HG03457 (cell line): ENCODE measurements around the gene S100A8.
"Not testable (repeated sequence)": the region's sequence is repeated elsewhere in the genome, so short reads cannot be mapped to it uniquely, and the experiment has no call there.

Experiments used
- ATAC-seq: cut with Tn5 transposase; IDR thresholded peaks from one replicate; pipeline ENCODE4 v1.9.1; 2021; ENCODE audit warnings: moderate number of reproducible peaks; ENCODE audit not compliant: unreplicated experiment

The S100A8 gene

DNA sequence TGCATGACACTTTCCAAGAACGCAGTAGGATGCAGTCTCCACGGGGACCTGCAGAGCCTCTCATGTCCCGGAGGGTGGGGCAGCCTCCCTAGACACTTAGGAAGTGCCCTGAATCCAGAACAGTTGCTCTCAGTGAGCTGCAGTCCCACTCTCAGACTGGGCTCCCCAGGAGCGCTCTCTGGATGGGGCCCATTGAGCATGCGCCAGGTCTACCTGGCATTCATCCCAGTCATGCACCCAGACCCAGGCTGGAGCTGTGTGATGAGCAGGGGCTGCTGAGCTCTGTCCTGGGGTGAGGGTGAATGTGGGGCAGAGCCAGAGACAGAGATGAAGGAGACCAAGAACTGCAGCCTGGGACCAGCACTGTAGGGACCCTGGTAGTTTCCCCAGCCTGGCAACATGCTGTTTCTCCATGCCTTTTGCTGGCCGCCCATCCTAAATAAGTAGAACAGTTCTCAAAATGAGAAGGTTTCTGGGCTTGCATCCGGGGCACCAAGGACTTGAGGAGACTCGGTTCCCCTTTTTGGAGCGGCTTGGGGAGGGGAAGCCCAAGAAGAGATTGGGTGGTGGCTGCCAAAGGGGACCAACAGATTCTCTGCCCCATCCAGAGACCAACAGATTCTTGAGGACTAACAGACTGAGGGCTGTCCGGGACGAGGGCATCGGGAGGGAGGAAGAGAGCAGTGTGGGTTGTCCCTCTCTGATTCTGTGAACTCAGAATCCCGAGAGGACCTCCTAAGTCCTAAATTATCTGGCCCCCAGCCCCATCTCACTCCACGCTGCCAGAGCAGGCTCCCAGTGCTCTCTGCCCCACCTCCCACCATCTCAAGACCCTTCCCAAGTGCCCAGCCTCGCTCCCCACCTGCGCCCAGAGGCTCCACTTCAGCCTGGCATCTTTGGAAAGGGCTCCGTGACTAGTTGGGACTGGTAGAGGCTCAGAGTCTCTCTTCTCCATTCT, 41.2 kb downstream of the S100A8 start:
- no peak for ATAC-seq

DNA sequence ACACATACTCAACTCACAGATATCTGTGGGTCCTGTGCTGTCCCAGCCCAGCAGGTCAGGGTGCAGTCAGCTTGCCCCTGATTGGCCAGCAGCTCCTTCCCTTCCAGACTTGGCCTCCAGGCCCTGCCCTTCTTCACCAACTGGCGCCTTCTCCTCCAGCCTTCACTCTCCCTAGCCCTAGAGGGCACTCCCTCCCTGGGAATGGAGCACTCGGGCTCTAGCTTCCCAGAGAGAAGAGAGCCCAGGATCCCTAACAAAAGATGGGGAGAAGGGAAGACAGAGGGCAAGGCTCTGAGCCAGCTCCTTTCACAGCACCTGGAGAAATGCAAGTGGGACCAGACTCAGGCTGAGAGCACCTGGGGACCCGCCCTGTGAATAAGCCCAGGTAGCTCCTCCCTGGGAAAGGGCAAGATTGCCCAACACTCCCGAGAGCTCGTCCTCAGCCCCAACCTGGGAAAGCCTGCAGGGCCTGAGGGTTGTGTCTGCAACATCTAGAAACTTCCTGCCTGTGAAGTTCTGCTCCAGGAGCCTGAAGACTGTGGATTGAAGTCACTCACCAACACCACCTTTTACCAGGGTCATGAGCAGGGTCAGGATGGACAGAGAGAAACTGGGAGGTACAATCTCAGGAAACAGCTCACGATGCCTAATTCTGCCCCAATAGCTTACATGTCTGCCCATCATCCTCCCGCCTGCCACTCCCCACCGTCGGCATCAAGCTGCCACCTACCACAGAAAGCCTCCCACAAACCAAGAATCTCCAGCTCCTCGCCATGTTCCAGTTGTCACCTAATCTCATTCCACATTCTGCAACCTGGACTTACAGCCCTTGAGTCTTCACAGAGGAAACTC, 42.1 kb downstream of the S100A8 start, which contains the start of gene PGLYRP4:
PGLYRP4 (minus strand) TSS at position 331 of the 852 bp plus-strand sequence. CDS start 909 bp downstream, outside the sequence.
- no peak for ATAC-seq

DNA sequence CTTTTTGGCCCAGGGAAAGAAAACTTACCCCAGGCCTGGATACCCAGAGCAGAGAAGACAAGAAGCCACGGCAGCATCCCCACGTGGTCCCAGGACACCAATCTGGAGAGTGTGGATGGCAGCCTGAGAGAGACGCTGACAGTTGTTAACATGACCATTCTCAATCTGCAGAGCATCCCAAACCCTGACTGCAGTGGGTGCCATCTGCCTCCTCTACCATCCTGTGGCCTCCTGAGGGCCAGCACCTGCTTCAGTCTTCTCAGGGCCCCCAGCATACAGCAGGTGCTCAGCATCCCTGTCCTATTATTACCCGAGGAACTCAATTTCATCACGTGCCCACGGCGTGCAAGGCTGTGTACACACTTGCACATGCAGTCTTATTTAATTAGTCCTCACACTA, 43.0 kb downstream of the S100A8 start:
- no peak for ATAC-seq

DNA sequence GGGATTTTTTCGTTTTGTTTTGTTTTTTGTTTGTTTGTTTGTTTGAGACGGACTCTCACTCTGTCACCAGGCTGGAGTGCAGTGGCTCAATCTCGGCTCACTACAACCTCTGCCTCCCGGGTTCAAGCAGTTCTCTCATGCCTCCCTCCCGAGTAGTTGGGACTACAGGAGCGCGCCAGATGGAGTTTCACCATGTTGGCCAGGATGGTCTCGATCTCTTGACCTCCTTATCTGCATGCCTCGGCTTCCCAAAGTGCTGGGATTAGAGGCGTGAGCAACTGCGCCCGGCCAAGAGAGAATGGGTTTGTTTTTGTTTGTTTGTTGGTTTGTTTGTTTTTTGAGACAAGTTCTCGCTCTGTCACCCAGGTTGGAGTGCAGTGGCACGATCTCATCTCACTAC, 43.8 kb downstream of the S100A8 start:
- ATAC-seq = not testable (repeated sequence)

DNA sequence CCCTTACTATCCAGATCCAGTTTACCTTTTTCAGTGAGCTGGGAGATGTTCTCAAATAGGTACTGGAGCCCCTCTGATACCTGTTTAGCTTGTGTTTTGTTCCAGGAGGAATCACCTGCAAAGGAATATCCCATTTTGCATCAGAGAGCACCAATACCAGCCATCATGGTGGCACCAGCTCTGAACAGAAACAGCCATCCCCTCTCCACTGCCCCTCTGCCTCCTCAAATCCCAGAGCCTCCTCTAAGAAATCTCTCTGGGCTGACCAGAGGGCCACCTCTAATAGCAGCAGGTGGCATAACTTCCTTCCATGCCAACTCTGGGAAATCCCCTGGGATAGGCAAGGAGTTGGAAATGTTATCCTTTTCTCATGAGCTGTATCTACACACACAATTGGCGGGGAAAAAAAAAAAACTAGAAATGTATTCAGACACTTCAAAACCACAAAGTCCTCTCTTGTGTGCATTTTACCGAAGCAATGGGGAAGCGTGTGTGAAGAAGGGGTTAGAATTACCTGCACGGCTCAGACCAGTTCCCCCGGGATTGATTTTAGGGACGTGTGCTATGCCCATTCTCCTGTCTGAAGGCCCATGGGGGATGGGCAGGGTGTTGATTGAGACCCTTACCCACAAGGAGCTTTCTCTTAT, 44.7 kb downstream of the S100A8 start:
- ATAC-seq = no peak

DNA sequence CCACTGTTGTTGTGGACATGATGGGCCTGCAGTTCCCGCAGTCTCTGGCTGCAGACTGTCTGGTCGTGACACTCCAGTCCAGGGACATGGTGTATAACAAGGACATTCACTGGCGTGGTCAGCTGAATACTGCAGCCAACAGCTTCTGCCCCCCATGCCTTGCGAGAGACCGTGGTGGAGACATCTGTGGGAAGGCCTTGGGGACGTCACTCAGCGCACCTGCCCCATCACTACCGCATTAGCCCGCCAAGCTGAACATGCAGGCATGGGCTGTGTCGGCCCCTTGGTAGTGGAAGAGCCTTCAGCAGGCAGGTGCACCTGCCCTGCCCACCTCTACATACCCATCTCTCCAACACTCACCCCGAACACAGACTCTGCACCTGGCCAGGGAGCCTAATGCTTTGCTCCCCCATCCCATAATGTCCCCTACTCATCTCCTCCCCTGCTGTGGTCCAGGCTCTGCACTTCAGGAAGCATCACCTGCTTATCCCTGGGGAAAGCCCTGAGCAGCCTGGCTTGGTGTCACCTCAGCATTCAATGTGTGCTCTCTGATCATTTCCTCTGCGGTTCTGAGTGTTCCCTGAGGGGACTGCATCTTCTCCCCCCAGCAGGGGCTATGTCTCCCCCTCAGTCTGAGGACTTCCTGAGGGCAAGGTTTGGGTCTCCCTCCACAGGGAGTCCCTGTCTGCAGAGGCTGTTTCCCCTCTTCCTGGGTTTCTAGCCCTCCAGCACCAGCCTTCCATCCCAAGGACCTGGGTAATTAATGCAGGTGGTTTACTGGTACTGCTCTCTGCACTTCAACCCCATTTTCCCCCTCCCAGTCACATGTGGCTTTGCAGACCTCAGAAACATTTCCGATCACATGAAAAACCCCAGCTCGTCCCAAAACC, 45.4 kb downstream of the S100A8 start:
- no peak for ATAC-seq

DNA sequence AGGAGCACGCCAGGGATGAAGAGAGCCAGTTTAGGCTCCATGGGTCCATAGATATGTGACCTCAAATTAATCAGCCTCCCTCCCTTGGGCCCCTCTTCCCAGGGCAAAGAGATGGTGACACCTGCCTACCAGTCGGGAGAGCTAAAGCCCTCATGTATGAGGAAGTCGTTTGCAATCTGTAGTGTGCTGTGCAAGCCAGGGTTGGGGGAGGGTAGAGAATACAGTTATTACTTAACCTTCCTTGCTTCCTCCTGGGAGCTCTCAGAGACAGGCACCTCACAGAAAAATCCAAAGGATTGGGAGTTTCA, 46.2 kb downstream of the S100A8 start:
- ATAC-seq = no peak

DNA sequence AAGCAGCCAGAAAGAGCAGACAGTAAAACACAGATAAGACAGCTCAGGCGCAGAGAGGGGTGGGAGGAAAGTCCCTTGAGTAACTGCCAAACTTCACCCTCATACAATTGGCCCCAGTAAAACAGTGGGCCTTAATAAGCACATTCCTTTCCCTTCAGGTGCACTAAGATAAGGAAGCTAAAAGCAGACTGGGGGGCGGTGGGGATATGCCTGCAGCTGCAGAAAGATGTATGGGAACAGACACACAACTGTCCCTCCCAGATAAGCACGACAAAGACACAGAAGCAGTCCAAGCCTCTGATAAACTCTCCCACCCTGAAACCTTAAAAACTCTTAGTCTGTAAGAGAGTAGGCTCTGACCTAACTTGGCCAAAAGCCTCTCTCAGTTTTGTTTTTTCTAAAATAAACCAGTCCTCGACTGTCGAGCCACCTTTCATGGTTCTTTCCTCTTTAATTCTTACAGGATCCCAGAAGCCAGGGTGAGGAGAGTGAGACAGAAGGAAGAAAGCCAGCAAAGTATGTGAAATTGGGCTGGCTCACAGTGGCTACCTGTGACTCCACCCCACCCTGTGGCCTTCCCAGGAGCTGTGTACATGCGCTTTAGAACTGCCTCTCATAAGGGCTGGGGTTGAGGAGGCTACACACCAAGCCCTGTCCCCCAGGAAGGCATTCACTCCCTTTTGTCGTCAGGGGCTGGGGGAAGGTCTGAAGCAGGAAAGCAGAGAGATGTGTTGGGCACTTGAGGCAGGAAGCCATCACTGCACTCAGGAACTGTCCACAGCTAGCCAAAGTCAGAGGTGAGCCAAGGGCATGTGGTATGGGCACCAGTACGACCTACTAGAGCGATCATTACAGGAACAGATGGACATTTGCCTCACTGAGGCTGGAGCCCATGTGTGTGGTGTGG, 46.8 kb downstream of the S100A8 start:
- ATAC-seq = no peak

DNA sequence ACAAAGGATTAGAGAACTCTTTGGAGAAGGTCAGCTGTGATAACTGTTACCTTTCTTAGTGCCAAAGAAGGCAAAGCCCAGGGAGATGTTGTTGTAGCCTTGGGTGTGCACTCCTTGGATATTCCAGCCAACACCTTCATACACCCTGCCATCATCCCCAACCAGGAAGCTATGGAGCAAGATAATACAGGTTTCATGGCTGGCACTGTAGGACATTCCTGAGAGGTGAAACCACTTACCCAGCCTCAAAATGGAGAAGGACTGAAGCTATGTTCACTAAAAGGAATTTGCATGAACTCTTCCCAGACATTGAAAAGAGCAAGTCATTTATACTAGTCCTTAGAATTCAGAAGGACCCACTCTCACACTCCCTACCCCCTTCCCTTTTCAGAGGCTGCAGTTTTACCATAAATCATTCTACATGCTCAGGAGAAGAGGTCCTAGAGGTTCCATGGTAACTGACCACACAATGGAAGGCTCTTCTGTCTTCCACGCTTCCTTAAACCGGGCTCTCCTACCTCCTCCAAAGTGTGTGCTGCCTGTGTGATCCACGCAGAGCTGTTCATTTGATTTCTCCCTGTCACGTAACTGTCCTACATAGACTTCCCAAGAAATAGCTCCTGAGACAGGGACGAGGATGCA, 47.7 kb downstream of the S100A8 start:
- no peak for ATAC-seq

DNA sequence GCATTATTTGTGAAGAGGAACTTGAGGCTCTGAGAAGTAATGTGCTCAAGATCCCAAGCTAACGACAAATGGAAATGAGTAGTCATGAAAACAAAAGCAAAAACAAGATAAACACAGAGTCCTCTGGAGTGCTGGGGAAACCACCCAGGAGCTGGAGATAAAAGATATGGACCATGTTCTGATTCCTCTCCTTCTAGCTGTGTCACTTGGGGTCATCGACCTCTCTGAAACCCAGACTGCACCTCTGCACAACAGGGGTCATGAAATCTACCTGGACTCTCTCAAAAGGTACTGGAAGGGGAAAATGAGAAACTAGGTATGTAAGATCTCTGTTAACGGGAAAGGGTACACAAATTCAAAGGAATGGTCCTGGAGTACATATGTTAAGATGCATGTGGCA, 48.7 kb downstream of the S100A8 start:
- no peak for ATAC-seq

DNA sequence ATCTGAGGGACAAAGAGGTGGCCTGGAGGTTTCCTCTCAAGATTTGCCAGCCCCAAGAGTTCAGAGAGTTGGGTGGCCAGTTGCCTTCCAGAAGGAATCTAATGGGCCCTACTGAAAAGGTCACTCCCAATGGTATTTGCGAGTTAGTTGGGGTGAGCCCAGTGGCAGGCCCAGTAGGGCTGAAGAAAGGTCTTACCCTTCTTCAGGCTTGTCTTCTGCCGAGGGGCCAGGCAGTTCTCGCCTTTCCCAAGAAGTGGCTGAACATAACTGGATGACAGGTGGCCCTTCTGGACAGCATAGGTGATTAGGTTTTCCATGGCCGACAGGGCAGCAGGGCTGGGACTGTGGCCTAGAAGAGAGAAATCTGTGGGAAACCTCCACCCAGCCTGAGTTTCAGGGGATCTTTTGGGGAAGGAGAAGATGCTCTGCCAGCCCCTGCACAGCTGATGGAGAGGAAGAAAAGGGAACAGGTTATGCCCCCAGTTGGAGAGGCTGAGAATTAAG, 49.4 kb downstream of the S100A8 start:
- no peak for ATAC-seq

DNA sequence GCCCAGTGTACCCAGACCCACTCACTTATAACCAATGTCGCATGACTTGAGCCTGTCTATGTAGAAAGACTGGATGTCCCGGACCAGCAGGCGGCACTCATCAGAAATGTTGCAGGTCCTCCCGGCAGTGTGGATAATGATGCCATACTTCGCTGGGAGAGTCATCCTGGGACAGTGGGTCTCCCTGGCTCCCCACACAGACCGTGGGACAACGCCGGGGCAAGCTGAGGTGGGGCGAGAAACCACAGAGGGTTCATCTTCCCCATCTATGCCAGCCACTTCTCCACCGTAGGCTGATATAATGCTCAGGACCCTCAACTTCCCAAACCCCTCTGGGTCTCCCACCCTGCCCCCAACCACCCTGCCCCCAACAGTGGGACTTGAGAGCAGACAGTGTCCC, 50.5 kb downstream of the S100A8 start:
- ATAC-seq = no peak
